IMR-90 (cell line): ENCODE results near the gene ARVCF. TPM values are rescaled to one million over a fixed set of nuclear protein-coding genes. Genes with fewer than 3 reads are reported as not detected.

Source experiments
- ATAC-seq: fragments of 200-7000 bp; cut with Tn5 transposase; 2 replicates; pipeline ENCODE4 v1.9.1; 2020; ENCODE audit warnings: low read depth, mild to moderate bottlenecking, moderate library complexity
- BruUV-seq: library from RNA; stranded (reverse); fragments of 400-500 nt; replicated peaks from 2 replicates; lab custom pipeline; 2021; lab: Mats Ljungman, UMichigan
- CTCF ChIA-PET: fragments of 300-600 bp; formaldehyde crosslinking; extraction: SDS; loops from one replicate; lab custom pipeline; 2021; ENCODE audit warnings: antibody characterized with exemption; lab: Yijun Ruan, JAX
- POLR2A ChIA-PET: fragments of 300-600 bp; sonication (Branson Sonifier 250); formaldehyde crosslinking; loops from one replicate; lab custom pipeline; 2022; ENCODE audit warnings: antibody characterized with exemption; ENCODE audit not compliant: unreplicated experiment; lab: Charles Lee
- DNase-seq: peaks from one replicate; pipeline ENCODE4 v3.0.0; 2013
- H2AFZ ChIP-seq: replicated peaks from 2 replicates; pipeline ENCODE3; 2013; ENCODE audit warnings: low read length, mild to moderate bottlenecking; ENCODE audit not compliant: poor library complexity
- H2AK5ac ChIP-seq: 2 replicates; pipeline ENCODE4 v1.6.1; 2013; ENCODE audit warnings: low read depth, low read length, inconsistent platforms
- H2AK9ac ChIP-seq: replicated peaks from 2 replicates; pipeline ENCODE3; 2013; ENCODE audit warnings: mild to moderate bottlenecking, low read depth, low read length, moderate library complexity; ENCODE audit not compliant: poor library complexity
- H2BK120ac ChIP-seq: 2 replicates; pipeline ENCODE4 v1.6.1; 2013; ENCODE audit warnings: low read depth, low read length, inconsistent platforms
- H2BK15ac ChIP-seq: 3 replicates; pipeline ENCODE4 v1.6.1; 2013; ENCODE audit warnings: low read depth, low read length, inconsistent platforms
- H2BK20ac ChIP-seq: 2 replicates; pipeline ENCODE4 v1.6.1; 2013; ENCODE audit warnings: low read depth, mild to moderate bottlenecking, inconsistent platforms, low read length, moderate library complexity
- H2BK5ac ChIP-seq: 2 replicates; pipeline ENCODE4 v1.6.1; 2013; ENCODE audit warnings: mild to moderate bottlenecking, low read depth, low read length, inconsistent platforms; ENCODE audit not compliant: poor library complexity, severe bottlenecking
- H3K14ac ChIP-seq: replicated peaks from 2 replicates; pipeline ENCODE4 v1.6.1; 2013; ENCODE audit warnings: low read depth, low read length, inconsistent platforms
- H3K18ac ChIP-seq: 2 replicates; pipeline ENCODE4 v1.6.1; 2013; ENCODE audit warnings: low read depth, low read length, control low read depth
- H3K23ac ChIP-seq: 2 replicates; pipeline ENCODE4 v1.6.1; 2013; ENCODE audit warnings: low read depth, low read length, inconsistent platforms
- H3K27ac ChIP-seq: 2 replicates; pipeline ENCODE4 v1.5.1; 2013; ENCODE audit warnings: mild to moderate bottlenecking, control low read depth, low read length; ENCODE audit not compliant: insufficient read depth
- H3K27me3 ChIP-seq: 2 replicates; pipeline ENCODE4 v1.6.1; 2013; ENCODE audit warnings: low read length; ENCODE audit not compliant: control insufficient read depth, insufficient read depth
- H3K36me3 ChIP-seq: 2 replicates; pipeline ENCODE4 v1.6.1; 2013; ENCODE audit warnings: low read length, mixed read lengths; ENCODE audit not compliant: control insufficient read depth, insufficient read depth
- H3K4ac ChIP-seq: 2 replicates; pipeline ENCODE4 v1.6.1; 2013; ENCODE audit warnings: low read depth, low read length, inconsistent platforms
- H3K4me1 ChIP-seq: 2 replicates; pipeline ENCODE4 v1.6.1; 2013; ENCODE audit warnings: low read length, mixed read lengths; ENCODE audit not compliant: control insufficient read depth, insufficient read depth
- H3K4me2 ChIP-seq: 2 replicates; pipeline ENCODE4 v1.6.1; 2013; ENCODE audit warnings: low read depth, mild to moderate bottlenecking, control low read depth, low read length, moderate library complexity
- H3K4me3 ChIP-seq: 2 replicates; pipeline ENCODE4 v1.5.1; 2013; ENCODE audit warnings: low read depth, mild to moderate bottlenecking, control low read depth, low read length, moderate library complexity; ENCODE audit not compliant: insufficient read depth
- H3K56ac ChIP-seq: 2 replicates; pipeline ENCODE4 v1.6.1; 2013; ENCODE audit warnings: low read length, inconsistent platforms; ENCODE audit not compliant: insufficient read depth; ENCODE audit errors: extremely low read depth
- H3K79me1 ChIP-seq, 2 experiments: 2 replicates each; pipeline ENCODE4 v1.6.1; 2013; ENCODE audit warnings: low read length in 2 of 2, inconsistent platforms in 1 of 2, low read depth in 1 of 2
- H3K9ac ChIP-seq: 2 replicates; pipeline ENCODE4 v1.6.1; 2013; ENCODE audit warnings: low read depth, low read length, control low read depth
- H3K9me1 ChIP-seq: 2 replicates; pipeline ENCODE4 v1.6.1; 2013; ENCODE audit warnings: low read length, inconsistent platforms; ENCODE audit not compliant: insufficient read depth
- H3K9me3 ChIP-seq: 2 replicates; pipeline ENCODE4 v1.6.1; 2013; ENCODE audit warnings: low read length; ENCODE audit not compliant: control insufficient read depth, insufficient read depth
- H4K20me1 ChIP-seq: 2 replicates; pipeline ENCODE4 v1.6.1; 2013; ENCODE audit warnings: low read length, inconsistent platforms; ENCODE audit not compliant: insufficient read depth
- H4K5ac ChIP-seq: 2 replicates; pipeline ENCODE4 v1.6.1; 2013; ENCODE audit warnings: mild to moderate bottlenecking, low read depth, low read length, control low read depth
- H4K8ac ChIP-seq, 2 experiments: 2 replicates each; pipeline ENCODE4 v1.6.1; 2013; ENCODE audit warnings: low read depth in 2 of 2, low read length in 2 of 2, control low read depth in 1 of 2, inconsistent platforms in 1 of 2
- H4K91ac ChIP-seq: 2 replicates; pipeline ENCODE4 v1.6.1; 2013; ENCODE audit warnings: low read depth, low read length, inconsistent platforms; ENCODE audit not compliant: insufficient read depth
- CEBPB ChIP-seq: IDR thresholded peaks from 2 replicates; pipeline ENCODE4 v1.6.1; 2012; ENCODE audit warnings: low read depth, low read length, improper control_type of control experiment
- CHD1 ChIP-seq: IDR thresholded peaks from 2 replicates; pipeline ENCODE4 v1.6.1; 2012; ENCODE audit warnings: low read depth, low read length, improper control_type of control experiment
- FOS ChIP-seq: fragments of 150-350 bp; IDR thresholded peaks from 2 replicates; pipeline ENCODE4 v1.6.1; 2016; ENCODE audit warnings: low read depth, low read length
- MAFK ChIP-seq: IDR thresholded peaks from 2 replicates; pipeline ENCODE4 v1.6.1; 2012; ENCODE audit warnings: low read depth, low read length, improper control_type of control experiment
- RAD21 ChIP-seq: IDR thresholded peaks from 2 replicates; pipeline ENCODE4 v1.6.1; 2012; ENCODE audit warnings: low read length, improper control_type of control experiment
- RCOR1 ChIP-seq: IDR thresholded peaks from 2 replicates; pipeline ENCODE4 v1.6.1; 2012; ENCODE audit warnings: mild to moderate bottlenecking, low read length, improper control_type of control experiment; ENCODE audit not compliant: insufficient replicate concordance
- SMC3 ChIP-seq: fragments of 150-350 bp; IDR thresholded peaks from 2 replicates; pipeline ENCODE4 v1.6.1; 2016; ENCODE audit warnings: low read depth, mild to moderate bottlenecking, antibody characterized with exemption, low read length, moderate library complexity
- WGBS, 2 experiments: methylation state at CpG; one replicate each; pipeline versions ENCODE4 v1.1.5 to v1.1.7; 2013; ENCODE audit warnings: missing lambda C conversion rate in 2 of 2; ENCODE audit not compliant: insufficient read length in 1 of 2; ENCODE audit errors: extremely low coverage in 2 of 2; 5-methylcytosine and 5-hydroxymethylcytosine counted together
- dilution Hi-C: fragments of 300-500 bp; cut with HindIII; formaldehyde crosslinking; loops from one replicate; pipeline ENCODE4 v1.14.3; 2018; ENCODE audit warnings: low sequenced_read_pairs; ENCODE audit not compliant: unreplicated experiment
- in situ Hi-C: fragments of 300-500 bp; cut with MboI; formaldehyde crosslinking; loops from 3 replicates; pipeline ENCODE4 v1.14.3; 2019; ENCODE audit warnings: low sequenced_read_pairs, inconsistent platforms, mixed read lengths
- intact Hi-C: fragments of 100-400 bp; cut with micrococcal nuclease; formaldehyde crosslinking; loops from 2 replicates; pipeline ENCODE4 v1.10.0; 2022
- polyA plus RNA-seq, 3 experiments: library from polyadenylated mRNA; depleted of rRNA; stranded (reverse); fragments of >200 nt; gene quantifications; 2 replicates each; pipeline ENCODE4 v1.2.3, GENCODE V29; 2012; ENCODE audit warnings: low replicate concordance in 1 of 3
- total RNA-seq: library from RNA; depleted of rRNA; stranded (reverse); fragments of >200 nt; gene quantifications from 2 replicates; pipeline ENCODE4 v1.2.3, GENCODE V29; 2012

ARVCF gene
- total and polyA plus RNA-seq, 2 of the 4 experiments (the other 2 are of a cell fraction), result 8.6 to 14.1 TPM

GRCh38 chr22:19988965-19989724 lies 27.5 kb downstream of the ARVCF start:
- Histone ChIP-seq H2BK15ac (no peak overlapping the region), H3K9ac (no peak overlapping the region), H4K91ac (no peak overlapping the region), H2AFZ (no peak overlapping the region), H3K4me3 (no peak overlapping the region), H2BK120ac (no peak overlapping the region), H3K4me1 (peaks cover 16% of the 10 kb centered on the region), H2AK9ac (no peak overlapping the region), H3K4me2 (no peak overlapping the region), H3K18ac (no peak overlapping the region), H4K5ac (no peak overlapping the region), H3K56ac (no peak overlapping the region), H3K27ac (no peak overlapping the region), H4K8ac (no peak overlapping the region), H3K9me3 (no peaks in the 10 kb centered on the region), H2BK5ac (no peak overlapping the region), H2BK20ac (no peak overlapping the region), H3K36me3 (no peaks in the 10 kb centered on the region), H2AK5ac (no peak overlapping the region), H3K23ac (no peak overlapping the region), H4K20me1 (peaks cover 18% of the 10 kb centered on the region; the same call in 1 of the 2 replicates), H3K79me1 (peaks cover 4 to 22% of the 10 kb centered on the region in 2 experiments; a peak in 2 of 4 replicates), H3K27me3 (no peaks in the 10 kb centered on the region), H3K4ac (no peak overlapping the region), H3K9me1 (peaks cover 17% of the 10 kb centered on the region), H3K14ac (no peak overlapping the region)
- ChIA-PET POLR2A (no interaction called here), CTCF (interaction anchor here (1.3 kb wide), 1 partner anchor 24 kb away, joined by 3 read pairs; no protein-coding TSS in a partner anchor)
- 69% methylated on average over 8 of the region's 18 CpGs; no CpG with 5 or more reads in 1 of the 2 experiments for WGBS, 2 experiments
- DNase-seq (no peak), ATAC-seq (no peak)
- TF ChIP-seq RAD21 (no peak), SMC3 (no peak), CHD1 (no peak), RCOR1 (no peak), FOS (no peak), CEBPB (no peak), MAFK (no peak)
- BruUV-seq, result no TSS peak
- dilution Hi-C loops, result no loop called here
- in situ Hi-C loops, result no loop called here
- intact Hi-C loops, result no loop called here
